Globus pallidus (tissue), 1 donor: ENCODE measurements around the gene SH2B3.
"Not testable (repeated sequence)": the region's sequence is repeated elsewhere in the genome, so short reads cannot be mapped to it uniquely, and the experiment has no call there.

Source experiments
- DNase-seq: peaks from one replicate; pipeline ENCODE4 v3.0.0-alpha.2; 2015; ENCODE audit warnings: low spot score

SH2B3 gene

GRCh38 chr12:111387747-111388323, 17.9 kb upstream of the SH2B3 start:
- no peak for DNase-seq

GRCh38 chr12:111389635-111390034, 16.1 kb upstream of the SH2B3 start:
- DNase-seq, result no peak

- DNase-seq, result no peak
These were observed 14.8 kb upstream of the SH2B3 start for GRCh38 chr12:111390910-111391309.

GRCh38 chr12:111393700-111394300, 11.9 kb upstream of the SH2B3 start:
- DNase-seq, result no peak

GRCh38 chr12:111394480-111394879, 11.2 kb upstream of the SH2B3 start:
- no peak for DNase-seq

GRCh38 chr12:111395336-111396187, 10.2 kb upstream of the SH2B3 start:
- DNase-seq, result no peak

- not testable (repeated sequence) for DNase-seq
These were observed 9.5 kb upstream of the SH2B3 start for GRCh38 chr12:111396271-111396670.

GRCh38 chr12:111396726-111397445, 8.8 kb upstream of the SH2B3 start:
- DNase-seq, result peak; percentile 76

GRCh38 chr12:111398530-111398929, 7.2 kb upstream of the SH2B3 start:
- DNase-seq, result no peak

- DNase-seq, result not testable (repeated sequence)
These were observed 5.8 kb upstream of the SH2B3 start for GRCh38 chr12:111399741-111400404.

GRCh38 chr12:111401167-111401605, 4.5 kb upstream of the SH2B3 start:
- no peak for DNase-seq

- not testable (repeated sequence) for DNase-seq
These were observed 3.3 kb upstream of the SH2B3 start for GRCh38 chr12:111402490-111402824.

GRCh38 chr12:111404362-111405148, 1.2 kb upstream of the SH2B3 start:
- DNase-seq, result no peak

GRCh38 chr12:111405149-111405858, 419 bp upstream of the SH2B3 start:
- peak; percentile 85 for DNase-seq

- peak; percentile 66 for DNase-seq
These were observed 1.0 kb downstream of the SH2B3 start for GRCh38 chr12:111406474-111407376.

GRCh38 chr12:111407377-111408115, 1.8 kb downstream of the SH2B3 start:
- DNase-seq, result no peak

- DNase-seq, result no peak
These were observed 2.4 kb downstream of the SH2B3 start for GRCh38 chr12:111408116-111408440.

GRCh38 chr12:111408686-111409402, 3.1 kb downstream of the SH2B3 start:
- DNase-seq, result no peak
